PFSK-1 (cell line): ENCODE data around the gene MRTO4.

Experiments
- FOXP2 ChIP-seq: optimal IDR thresholded peaks from 2 replicates; pipeline ENCODE3; 2011; ENCODE audit warnings: borderline replicate concordance, control low read depth, inconsistent platforms; ENCODE audit not compliant: insufficient read depth; ENCODE audit errors: extremely low read length, extremely low read depth
- POLR2AphosphoS5 ChIP-seq: IDR thresholded peaks from 2 replicates; pipeline ENCODE4 v1.6.1; 2012; ENCODE audit warnings: low read depth, mild to moderate bottlenecking, control low read depth, low read length, moderate library complexity
- REST ChIP-seq, 2 experiments: IDR thresholded peaks; 2 replicates each; pipeline versions ENCODE4 v1.6.1 to v1.8.0; 2011 to 2012; ENCODE audit warnings: low read depth in 2 of 2, low read length in 2 of 2, control low read depth in 1 of 2, inconsistent platforms in 1 of 2, mild to moderate bottlenecking in 1 of 2, moderate library complexity in 1 of 2; ENCODE audit not compliant: insufficient read depth in 1 of 2
- SIN3A ChIP-seq: IDR thresholded peaks from 2 replicates; pipeline ENCODE4 v1.6.1; 2012; ENCODE audit warnings: mild to moderate bottlenecking, low read length, moderate library complexity, borderline replicate concordance; ENCODE audit not compliant: insufficient read depth
- TAF1 ChIP-seq: IDR thresholded peaks from 2 replicates; pipeline ENCODE4 v1.6.1; 2012; ENCODE audit warnings: low read length, control low read depth, borderline replicate concordance; ENCODE audit not compliant: insufficient read depth

Gene MRTO4

GRCh38 chr1:19300211-19300610, 48.6 kb downstream of the MRTO4 start:
- TF ChIP-seq POLR2AphosphoS5 (no peak), SIN3A (no peak), TAF1 (no peak), REST (IDR thresholded peaks at IDR 0.05; ENCODE audit: insufficient read depth in 1 of 2, low read depth in 2 of 2, low read length in 2 of 2) (no peak)

GRCh38 chr1:19305880-19306279, 54.3 kb downstream of the MRTO4 start:
- TF ChIP-seq SIN3A (no peak), REST (IDR thresholded peaks at IDR 0.05; ENCODE audit: insufficient read depth in 1 of 2, low read depth in 2 of 2, low read length in 2 of 2) (no peak), POLR2AphosphoS5 (no peak), FOXP2 (no peak)

- TF ChIP-seq POLR2AphosphoS5 (no peak), SIN3A (no peak), REST (IDR thresholded peaks at IDR 0.05; ENCODE audit: insufficient read depth in 1 of 2, low read depth in 2 of 2, low read length in 2 of 2) (no peak), FOXP2 (no peak), TAF1 (no peak)
Measured at GRCh38 chr1:19306941-19307340, 55.3 kb downstream of the MRTO4 start.

- TF ChIP-seq TAF1 (no peak), POLR2AphosphoS5 (no peak), FOXP2 (no peak), REST (IDR thresholded peaks at IDR 0.05; ENCODE audit: insufficient read depth in 1 of 2, low read depth in 2 of 2, low read length in 2 of 2) (no peak), SIN3A (no peak)
Measured at GRCh38 chr1:19307794-19308508, 56.3 kb downstream of the MRTO4 start.

GRCh38 chr1:19308509-19308907, 56.9 kb downstream of the MRTO4 start:
- no peak for TF ChIP-seq TAF1
- no peak for TF ChIP-seq SIN3A
- TF ChIP-seq POLR2AphosphoS5, result no peak
